GM12878 (cell line): ENCODE results near the gene UXS1. TPM values are rescaled to one million over a fixed set of nuclear protein-coding genes. Genes with fewer than 3 reads are reported as not detected.

Experiments
- BACH1 ChIP-seq: fragments of 450-650 bp; IDR thresholded peaks from 2 replicates; pipeline ENCODE4 v1.6.1; 2017; ENCODE audit warnings: mild to moderate bottlenecking, borderline replicate concordance
- BHLHE40 ChIP-seq, 2 experiments: fragments of 450-650 bp in 1 of 2; IDR thresholded peaks; 2 replicates each; pipeline ENCODE4 v1.6.1; 2011 to 2017; ENCODE audit warnings: low read depth in 2 of 2, borderline replicate concordance in 1 of 2, improper control_type of control experiment in 1 of 2, low read length in 1 of 2, mild to moderate bottlenecking in 1 of 2
- ESRRA ChIP-seq: IDR thresholded peaks from 2 replicates; pipeline ENCODE4 v1.6.1; 2012; ENCODE audit warnings: mild to moderate bottlenecking, low read length, improper control_type of control experiment
- GATAD2B ChIP-seq: fragments of 450-650 bp; conservative IDR thresholded peaks from 2 replicates; pipeline ENCODE4 v1.6.1; 2017; ENCODE audit warnings: low read depth, mild to moderate bottlenecking, moderate library complexity
- IKZF2 ChIP-seq, 2 experiments: fragments of 450-650 bp; IDR thresholded peaks; 2 replicates each; pipeline ENCODE4 v1.6.1; 2017; ENCODE audit warnings: mild to moderate bottlenecking in 2 of 2, moderate library complexity in 2 of 2
- LARP7 ChIP-seq: fragments of 450-650 bp; IDR thresholded peaks from 2 replicates; pipeline ENCODE4 v1.6.1; 2017; ENCODE audit warnings: mild to moderate bottlenecking
- MXI1 ChIP-seq: fragments of 150-350 bp; IDR thresholded peaks from 2 replicates; pipeline ENCODE4 v1.6.1; 2011; ENCODE audit warnings: low read depth, mild to moderate bottlenecking, inconsistent platforms, low read length, improper control_type of control experiment
- MYC ChIP-seq: IDR thresholded peaks from 2 replicates; pipeline ENCODE4 v1.6.1; 2011; ENCODE audit warnings: mild to moderate bottlenecking, low read length, moderate library complexity, inconsistent platforms; ENCODE audit not compliant: insufficient read depth, insufficient replicate concordance, insufficient read length, severe bottlenecking
- PAX5 ChIP-seq: IDR thresholded peaks from 2 replicates; pipeline ENCODE4 v1.6.1; 2011; ENCODE audit warnings: low read depth, low read length, borderline replicate concordance
- RB1 ChIP-seq: fragments of 450-650 bp; formaldehyde crosslinking; IDR thresholded peaks from 2 replicates; pipeline ENCODE4 v1.6.1; 2017; ENCODE audit warnings: mild to moderate bottlenecking, borderline replicate concordance
- RFX5 ChIP-seq: IDR thresholded peaks from 2 replicates; pipeline ENCODE4 v1.6.1; 2011; ENCODE audit warnings: low read depth, low read length, improper control_type of control experiment
- RUNX3 ChIP-seq: IDR thresholded peaks from 2 replicates; pipeline ENCODE4 v1.6.1; 2012; ENCODE audit warnings: low read length, inconsistent platforms
- SP1 ChIP-seq: IDR thresholded peaks from one replicate; pipeline ENCODE4 v1.6.1; 2011; ENCODE audit warnings: low read depth, low read length
- TCF12 ChIP-seq: IDR thresholded peaks from 2 replicates; pipeline ENCODE4 v1.6.1; 2011; ENCODE audit warnings: low read depth, mild to moderate bottlenecking, low read length
- YY1 ChIP-seq: IDR thresholded peaks from 2 replicates; pipeline ENCODE4 v1.6.1; 2011; ENCODE audit warnings: low read depth, mild to moderate bottlenecking, low read length
- ZNF217 ChIP-seq: fragments of 450-650 bp; IDR thresholded peaks from 2 replicates; pipeline ENCODE4 v1.6.1; 2017; ENCODE audit warnings: antibody characterized with exemption, mild to moderate bottlenecking
- ZSCAN29 ChIP-seq: fragments of 450-650 bp; IDR thresholded peaks from 2 replicates; pipeline ENCODE4 v1.6.1; 2017; ENCODE audit warnings: mild to moderate bottlenecking, moderate library complexity
- polyA plus RNA-seq, 11 experiments: library from polyadenylated mRNA; depleted of rRNA in 4 of 11; unstranded in 6 of 11; stranded (reverse) in 5 of 11; fragments of >200 nt; fragmentation: Nextera tagmentation in 4 of 11; fragmentation: Illumina TruSeq in 1 of 11; extraction: Ambion mirVana in 4 of 11; extraction: Trizol in 1 of 11; gene quantifications; 1 replicate in 1 of 11; 2 replicates in 10 of 11; pipeline versions ENCODE4 v1.2.1 to v1.2.3, GENCODE V29; 2011 to 2016; ENCODE audit warnings: inconsistent platforms in 2 of 11, missing spikeins in 2 of 11, low read depth in 1 of 11
- total RNA-seq, 4 experiments: library from RNA; depleted of rRNA in 3 of 4; stranded (reverse); fragments of >200 nt in 3 of 4; fragmentation: Illumina TruSeq in 1 of 4; extraction: Trizol in 1 of 4; gene quantifications; 2 replicates each; pipeline versions ENCODE4 v1.2.1 to v1.2.3, GENCODE V29; 2013 to 2021
- TF ChIP-seq, protein P1 (sequence below): fragments of 450-650 bp; IDR thresholded peaks from 2 replicates; pipeline ENCODE4 v1.6.1; 2017; ENCODE audit warnings: mild to moderate bottlenecking, moderate library complexity
- TF ChIP-seq, protein P2 (sequence below): IDR thresholded peaks from 2 replicates; pipeline ENCODE4 v1.6.1; 2011; ENCODE audit warnings: borderline replicate concordance, low read depth, mild to moderate bottlenecking, moderate library complexity, low read length; ENCODE audit not compliant: insufficient read depth, poor library complexity, severe bottlenecking
- TF ChIP-seq, protein P3 (sequence below): fragments of 450-650 bp; IDR thresholded peaks from 2 replicates; pipeline ENCODE4 v1.6.1; 2016; ENCODE audit warnings: mild to moderate bottlenecking

Gene UXS1
- total and polyA plus RNA-seq, 10 of the 15 experiments (the other 5 are each of a cell fraction or from before 2014, with no cell fraction given) = 6.0 to 25.4 (median 24.0) TPM

DNA sequence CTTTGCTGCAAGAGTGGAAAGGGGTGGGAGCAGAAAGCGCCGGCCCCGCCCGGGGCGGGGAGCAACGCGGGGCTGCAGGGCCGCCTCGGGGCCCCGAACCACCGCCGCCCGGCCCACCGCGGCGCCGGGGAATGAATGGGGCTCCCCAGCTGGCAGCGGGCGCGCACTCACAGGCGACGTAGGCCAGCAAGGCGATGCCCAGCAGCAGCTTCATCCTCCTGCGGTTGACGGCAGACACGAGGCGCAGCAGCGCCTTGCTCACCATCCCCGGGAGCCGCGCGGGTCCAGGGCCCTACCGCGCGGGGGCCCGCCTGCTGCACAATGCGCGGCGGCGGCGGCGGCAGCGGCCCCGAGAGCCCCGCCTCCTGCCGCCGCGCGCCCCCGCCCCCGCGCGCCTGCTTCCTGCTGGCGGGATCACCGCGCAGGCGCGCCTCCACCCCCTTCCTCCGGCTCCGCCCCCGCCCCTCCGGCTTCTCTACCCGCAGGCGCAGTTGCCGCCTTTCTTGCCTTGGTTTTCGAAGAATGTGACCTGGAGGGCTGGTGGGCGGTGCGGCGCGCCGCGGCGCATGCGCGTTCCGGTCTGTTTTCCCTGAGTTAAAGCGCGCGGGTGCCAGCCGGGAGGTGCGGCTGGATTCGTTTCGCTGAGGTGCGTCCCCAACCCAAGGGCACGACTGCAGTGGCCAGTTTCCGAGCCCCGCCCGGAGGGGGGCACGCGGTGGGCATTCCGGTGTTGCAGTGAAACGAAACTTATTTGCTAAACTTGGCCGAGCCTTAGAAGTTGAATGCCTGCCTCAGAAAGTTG, at the start of gene UXS1 (continued):
- TF ChIP-seq, protein P1, sequence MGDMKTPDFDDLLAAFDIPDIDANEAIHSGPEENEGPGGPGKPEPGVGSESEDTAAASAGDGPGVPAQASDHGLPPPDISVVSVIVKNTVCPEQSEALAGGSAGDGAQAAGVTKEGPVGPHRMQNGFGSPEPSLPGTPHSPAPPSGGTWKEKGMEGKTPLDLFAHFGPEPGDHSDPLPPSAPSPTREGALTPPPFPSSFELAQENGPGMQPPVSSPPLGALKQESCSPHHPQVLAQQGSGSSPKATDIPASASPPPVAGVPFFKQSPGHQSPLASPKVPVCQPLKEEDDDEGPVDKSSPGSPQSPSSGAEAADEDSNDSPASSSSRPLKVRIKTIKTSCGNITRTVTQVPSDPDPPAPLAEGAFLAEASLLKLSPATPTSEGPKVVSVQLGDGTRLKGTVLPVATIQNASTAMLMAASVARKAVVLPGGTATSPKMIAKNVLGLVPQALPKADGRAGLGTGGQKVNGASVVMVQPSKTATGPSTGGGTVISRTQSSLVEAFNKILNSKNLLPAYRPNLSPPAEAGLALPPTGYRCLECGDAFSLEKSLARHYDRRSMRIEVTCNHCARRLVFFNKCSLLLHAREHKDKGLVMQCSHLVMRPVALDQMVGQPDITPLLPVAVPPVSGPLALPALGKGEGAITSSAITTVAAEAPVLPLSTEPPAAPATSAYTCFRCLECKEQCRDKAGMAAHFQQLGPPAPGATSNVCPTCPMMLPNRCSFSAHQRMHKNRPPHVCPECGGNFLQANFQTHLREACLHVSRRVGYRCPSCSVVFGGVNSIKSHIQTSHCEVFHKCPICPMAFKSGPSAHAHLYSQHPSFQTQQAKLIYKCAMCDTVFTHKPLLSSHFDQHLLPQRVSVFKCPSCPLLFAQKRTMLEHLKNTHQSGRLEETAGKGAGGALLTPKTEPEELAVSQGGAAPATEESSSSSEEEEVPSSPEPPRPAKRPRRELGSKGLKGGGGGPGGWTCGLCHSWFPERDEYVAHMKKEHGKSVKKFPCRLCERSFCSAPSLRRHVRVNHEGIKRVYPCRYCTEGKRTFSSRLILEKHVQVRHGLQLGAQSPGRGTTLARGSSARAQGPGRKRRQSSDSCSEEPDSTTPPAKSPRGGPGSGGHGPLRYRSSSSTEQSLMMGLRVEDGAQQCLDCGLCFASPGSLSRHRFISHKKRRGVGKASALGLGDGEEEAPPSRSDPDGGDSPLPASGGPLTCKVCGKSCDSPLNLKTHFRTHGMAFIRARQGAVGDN = peak; percentile 66
- peak; percentile 4; the same call in 1 of the 2 replicates for TF ChIP-seq YY1
- TF ChIP-seq IKZF2 (IDR thresholded peaks at IDR 0.05) = peak in 1 of 2 experiments; percentile 15; a peak in 2 of 4 replicates
- no peak for TF ChIP-seq RUNX3
- TF ChIP-seq PAX5 = no peak
- peak; percentile 24 for TF ChIP-seq GATAD2B
- peak; percentile 42; the same call in 1 of the 2 replicates for TF ChIP-seq RB1
- TF ChIP-seq TCF12 = 0 out of 2 replicates have a peak, but pooled peaks have one; percentile 28
- TF ChIP-seq, protein P2, sequence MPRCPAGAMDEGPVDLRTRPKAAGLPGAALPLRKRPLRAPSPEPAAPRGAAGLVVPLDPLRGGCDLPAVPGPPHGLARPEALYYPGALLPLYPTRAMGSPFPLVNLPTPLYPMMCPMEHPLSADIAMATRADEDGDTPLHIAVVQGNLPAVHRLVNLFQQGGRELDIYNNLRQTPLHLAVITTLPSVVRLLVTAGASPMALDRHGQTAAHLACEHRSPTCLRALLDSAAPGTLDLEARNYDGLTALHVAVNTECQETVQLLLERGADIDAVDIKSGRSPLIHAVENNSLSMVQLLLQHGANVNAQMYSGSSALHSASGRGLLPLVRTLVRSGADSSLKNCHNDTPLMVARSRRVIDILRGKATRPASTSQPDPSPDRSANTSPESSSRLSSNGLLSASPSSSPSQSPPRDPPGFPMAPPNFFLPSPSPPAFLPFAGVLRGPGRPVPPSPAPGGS = peak; percentile 8
- no peak for TF ChIP-seq ESRRA
- peak; percentile 63; the same call in 1 of the 2 replicates for TF ChIP-seq MXI1
- TF ChIP-seq RFX5 = no peak
- peak; percentile 80; the same call in 1 of the 2 replicates for TF ChIP-seq ZNF217
- TF ChIP-seq MYC = peak; percentile 36
- TF ChIP-seq BHLHE40 (IDR thresholded peaks at IDR 0.05; ENCODE audit: borderline replicate concordance in 1 of 2, low read depth in 2 of 2, low read length in 1 of 2) = peak in 1 of 2 experiments; percentile 71; a peak in 3 of 4 replicates
- TF ChIP-seq, protein P3, sequence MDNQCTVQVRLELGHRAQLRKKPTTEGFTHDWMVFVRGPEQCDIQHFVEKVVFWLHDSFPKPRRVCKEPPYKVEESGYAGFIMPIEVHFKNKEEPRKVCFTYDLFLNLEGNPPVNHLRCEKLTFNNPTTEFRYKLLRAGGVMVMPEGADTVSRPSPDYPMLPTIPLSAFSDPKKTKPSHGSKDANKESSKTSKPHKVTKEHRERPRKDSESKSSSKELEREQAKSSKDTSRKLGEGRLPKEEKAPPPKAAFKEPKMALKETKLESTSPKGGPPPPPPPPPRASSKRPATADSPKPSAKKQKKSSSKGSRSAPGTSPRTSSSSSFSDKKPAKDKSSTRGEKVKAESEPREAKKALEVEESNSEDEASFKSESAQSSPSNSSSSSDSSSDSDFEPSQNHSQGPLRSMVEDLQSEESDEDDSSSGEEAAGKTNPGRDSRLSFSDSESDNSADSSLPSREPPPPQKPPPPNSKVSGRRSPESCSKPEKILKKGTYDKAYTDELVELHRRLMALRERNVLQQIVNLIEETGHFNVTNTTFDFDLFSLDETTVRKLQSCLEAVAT = 0 out of 2 replicates have a peak, but pooled peaks have one; percentile 20
- no peak for TF ChIP-seq ZSCAN29
- peak; percentile 5 for TF ChIP-seq SP1
- TF ChIP-seq BACH1 = peak; percentile 74
- peak; percentile 85; the same call in 1 of the 2 replicates for TF ChIP-seq LARP7
